Fibroblast of villous mesenchyme (primary cell): ENCODE measurements around the gene LOXL1. TPM values are rescaled to one million over a fixed set of nuclear protein-coding genes. Genes with fewer than 3 reads are reported as not detected.

Experiments used
- DNase-seq: peaks from one replicate; pipeline ENCODE4 v3.0.0-alpha.2; 2010; ENCODE audit warnings: low read depth
- H3K4me3 ChIP-seq: 2 replicates; pipeline ENCODE4 v1.5.1; 2011; ENCODE audit warnings: low read depth, mild to moderate bottlenecking, low read length
- total RNA-seq: library from RNA; depleted of rRNA; stranded (reverse); fragments of >200 nt; gene quantifications from 2 replicates; pipeline ENCODE4 v1.2.3, GENCODE V29; 2012
- TF ChIP-seq, protein P1 (sequence below): IDR thresholded peaks from 2 replicates; pipeline ENCODE4 v1.5.1; 2012; ENCODE audit warnings: low read depth, mild to moderate bottlenecking, low read length; ENCODE audit not compliant: insufficient read depth

The LOXL1 gene
- total RNA-seq, 1 donor, result 73.8 TPM

DNA sequence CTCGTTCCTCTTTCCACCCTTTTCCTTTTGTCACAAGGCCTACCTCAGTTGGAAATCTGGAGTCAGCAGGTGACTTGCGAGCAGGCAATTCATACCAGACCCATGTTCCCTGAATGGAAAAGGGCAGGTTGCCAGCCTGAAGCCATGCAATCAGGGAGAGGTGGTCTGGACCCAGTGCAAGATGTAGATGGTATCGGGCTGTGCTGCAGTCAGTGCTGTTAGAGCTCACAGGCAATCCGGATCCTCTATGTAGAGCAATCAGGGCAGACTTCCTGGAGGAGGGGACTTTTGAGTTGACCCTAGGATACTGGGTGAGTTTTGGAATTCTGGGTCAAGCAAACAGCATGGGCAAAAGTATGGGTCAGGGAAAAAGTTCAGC is 18.9 kb downstream of the LOXL1 start:
- no peak for DNase-seq

DNA sequence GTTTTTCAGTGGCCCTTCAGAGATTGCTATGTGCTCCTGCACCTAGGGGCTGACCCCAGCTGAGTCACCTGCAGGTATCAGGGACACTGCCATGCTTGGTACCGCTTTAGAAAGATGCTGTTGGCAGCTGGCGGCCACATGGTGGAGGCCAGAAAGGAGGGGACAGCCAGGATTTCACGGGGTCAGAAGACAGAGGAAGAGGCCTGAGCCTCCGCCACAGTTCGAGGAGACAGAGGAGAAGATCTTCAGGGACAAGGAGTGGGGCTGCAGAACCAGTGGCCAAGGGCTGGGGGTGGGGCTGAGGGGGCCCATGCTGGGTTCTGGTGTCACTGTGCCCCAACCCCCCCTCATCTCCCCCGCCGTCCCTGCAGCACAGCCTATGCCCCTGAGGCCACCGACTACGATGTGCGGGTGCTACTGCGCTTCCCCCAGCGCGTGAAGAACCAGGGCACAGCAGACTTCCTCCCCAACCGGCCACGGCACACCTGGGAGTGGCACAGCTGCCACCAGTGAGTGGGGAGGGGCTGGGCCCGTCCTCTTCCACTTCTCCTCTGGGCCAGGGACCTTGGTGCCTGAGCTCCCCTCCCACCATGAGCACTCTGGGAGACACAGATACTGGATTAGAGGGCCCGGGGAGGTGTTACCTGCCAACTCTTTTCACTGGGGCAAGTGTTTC is 19.9 kb downstream of the LOXL1 start:
- no peak overlapping the region for H3K4me3 ChIP-seq
- TF ChIP-seq, protein P1, sequence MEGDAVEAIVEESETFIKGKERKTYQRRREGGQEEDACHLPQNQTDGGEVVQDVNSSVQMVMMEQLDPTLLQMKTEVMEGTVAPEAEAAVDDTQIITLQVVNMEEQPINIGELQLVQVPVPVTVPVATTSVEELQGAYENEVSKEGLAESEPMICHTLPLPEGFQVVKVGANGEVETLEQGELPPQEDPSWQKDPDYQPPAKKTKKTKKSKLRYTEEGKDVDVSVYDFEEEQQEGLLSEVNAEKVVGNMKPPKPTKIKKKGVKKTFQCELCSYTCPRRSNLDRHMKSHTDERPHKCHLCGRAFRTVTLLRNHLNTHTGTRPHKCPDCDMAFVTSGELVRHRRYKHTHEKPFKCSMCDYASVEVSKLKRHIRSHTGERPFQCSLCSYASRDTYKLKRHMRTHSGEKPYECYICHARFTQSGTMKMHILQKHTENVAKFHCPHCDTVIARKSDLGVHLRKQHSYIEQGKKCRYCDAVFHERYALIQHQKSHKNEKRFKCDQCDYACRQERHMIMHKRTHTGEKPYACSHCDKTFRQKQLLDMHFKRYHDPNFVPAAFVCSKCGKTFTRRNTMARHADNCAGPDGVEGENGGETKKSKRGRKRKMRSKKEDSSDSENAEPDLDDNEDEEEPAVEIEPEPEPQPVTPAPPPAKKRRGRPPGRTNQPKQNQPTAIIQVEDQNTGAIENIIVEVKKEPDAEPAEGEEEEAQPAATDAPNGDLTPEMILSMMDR, result no peak
- no peak for DNase-seq

More for the DNA sequence above, 18.9 kb downstream of the LOXL1 start:
- TF ChIP-seq, protein P1, result no peak
- no peak overlapping the region for H3K4me3 ChIP-seq

DNA sequence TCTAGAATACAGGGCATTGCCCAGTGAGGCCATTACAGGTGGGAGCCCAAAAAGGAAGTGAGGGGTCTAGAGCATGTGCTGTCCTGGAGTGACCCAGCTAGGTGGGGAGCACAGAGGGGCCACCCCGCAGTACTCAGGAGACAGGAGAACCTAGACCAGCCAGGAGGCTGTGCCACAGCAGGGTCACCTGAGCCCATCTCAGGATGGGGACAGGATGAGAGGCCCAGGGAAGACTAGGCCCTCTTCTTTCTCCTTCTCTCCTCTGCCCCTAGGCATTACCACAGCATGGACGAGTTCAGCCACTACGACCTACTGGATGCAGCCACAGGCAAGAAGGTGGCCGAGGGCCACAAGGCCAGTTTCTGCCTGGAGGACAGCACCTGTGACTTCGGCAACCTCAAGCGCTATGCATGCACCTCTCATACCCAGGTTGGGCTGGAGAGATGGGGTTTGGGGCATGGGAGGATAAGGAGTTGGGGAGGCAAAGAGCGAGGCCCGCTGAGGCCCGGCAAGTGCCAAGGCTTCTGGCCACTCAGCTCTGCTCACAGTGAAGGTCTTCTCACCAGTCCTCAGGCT is 20.6 kb downstream of the LOXL1 start:
- H3K4me3 ChIP-seq, result no peak overlapping the region
- no peak for DNase-seq
- TF ChIP-seq, protein P1, result no peak

DNA sequence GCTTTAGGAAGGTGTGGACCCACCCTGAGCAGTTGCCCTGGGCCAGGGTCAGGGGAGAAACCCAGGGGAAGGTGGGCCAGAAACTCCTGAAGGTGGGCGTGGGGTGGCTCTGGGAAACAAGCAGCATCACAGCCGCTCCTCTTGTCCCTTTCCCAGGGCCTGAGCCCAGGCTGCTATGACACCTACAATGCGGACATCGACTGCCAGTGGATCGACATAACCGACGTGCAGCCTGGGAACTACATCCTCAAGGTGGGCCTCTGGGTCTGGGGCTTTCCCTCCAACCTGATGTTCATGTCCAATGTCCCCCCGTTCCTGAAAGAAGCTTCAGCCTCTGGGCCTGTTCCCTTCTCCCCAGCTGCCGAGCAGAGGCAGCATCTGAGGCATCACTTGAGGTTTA is 21.4 kb downstream of the LOXL1 start:
- H3K4me3 ChIP-seq, result no peak overlapping the region
- no peak for DNase-seq
- TF ChIP-seq, protein P1, result no peak

DNA sequence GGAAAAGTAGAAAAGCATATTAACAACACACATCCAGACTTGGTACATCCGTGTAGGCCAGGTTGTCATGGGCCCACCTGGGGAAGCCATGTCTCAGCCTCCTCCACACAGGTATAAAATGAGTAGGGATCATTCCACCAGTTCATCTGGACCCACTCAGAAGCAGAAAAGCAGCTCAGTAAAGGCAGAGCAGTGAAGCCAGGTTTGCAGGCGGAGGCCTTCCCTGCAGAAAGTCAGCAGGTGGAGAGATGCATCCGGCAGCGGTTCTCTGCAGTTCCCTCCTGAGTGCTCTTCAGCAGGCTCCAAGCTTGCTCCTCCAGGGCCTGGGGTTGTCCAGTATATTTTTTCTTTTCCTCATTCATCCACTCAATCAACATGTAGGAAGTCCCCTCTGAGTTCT is 22.1 kb downstream of the LOXL1 start:
- no peak for DNase-seq
- no peak overlapping the region for H3K4me3 ChIP-seq
- TF ChIP-seq, protein P1, result no peak

DNA sequence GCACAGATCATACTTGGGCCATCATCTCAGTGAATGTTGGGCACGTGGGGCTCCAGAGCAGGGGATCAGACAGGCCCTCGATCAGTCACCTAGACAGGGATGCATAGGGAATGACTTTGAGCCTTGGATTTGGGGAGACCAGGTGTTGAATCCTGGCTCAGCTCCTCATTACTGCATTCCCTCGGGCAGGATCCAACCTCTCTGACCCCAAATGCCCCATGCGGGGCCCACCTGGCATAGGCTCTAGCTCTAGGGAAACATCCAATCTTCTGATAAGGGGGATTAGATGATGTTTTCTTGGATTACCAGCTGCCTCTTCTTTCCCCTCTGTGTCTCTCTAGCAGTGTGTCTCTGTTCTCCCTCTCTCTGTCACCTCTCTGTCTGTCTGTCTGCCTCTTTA is 22.7 kb downstream of the LOXL1 start:
- H3K4me3 ChIP-seq, result no peak overlapping the region
- TF ChIP-seq, protein P1, result no peak
- DNase-seq, result no peak
